C4-2B (cell line): ENCODE data around the gene FURIN.
"Not testable (repeated sequence)": the region's sequence is repeated elsewhere in the genome, so short reads cannot be mapped to it uniquely, and the experiment has no call there.

Experiments used
- H3K27ac ChIP-seq: fragments of 450-650 bp; 2 replicates; pipeline ENCODE4 v1.5.1; 2017
- ZFX ChIP-seq: fragments of 450-650 bp; IDR thresholded peaks from 2 replicates; pipeline ENCODE4 v1.6.1; 2017
- TF ChIP-seq, protein P1 (sequence below): fragments of 450-650 bp; conservative IDR thresholded peaks from 2 replicates; pipeline ENCODE4 v1.5.1; 2017; ENCODE audit warnings: mild to moderate bottlenecking

FURIN gene

DNA sequence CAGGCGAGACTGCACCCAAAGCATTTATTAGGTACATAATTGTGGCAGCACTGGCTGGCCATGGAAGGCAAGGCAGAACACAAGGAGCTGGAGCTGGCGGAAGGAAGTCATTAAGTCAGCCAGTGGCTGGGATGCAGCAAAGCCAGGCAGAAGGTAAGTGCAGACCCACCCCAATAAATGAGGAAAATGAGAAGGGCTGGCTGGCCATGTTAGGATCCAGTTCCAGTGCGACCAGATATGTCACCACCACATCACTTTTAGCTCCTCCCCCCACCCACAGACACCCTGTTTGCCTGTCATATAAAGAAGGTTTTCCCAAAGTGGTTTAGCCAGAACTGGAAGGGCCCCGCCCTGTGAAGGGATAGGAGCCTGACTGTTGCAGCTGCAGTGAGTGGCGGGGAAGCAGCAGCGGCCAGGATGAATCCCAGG is at the start of gene FURIN:
TSS of gene FURIN (plus strand) at position 328 of the 429 bp plus-strand sequence. CDS start 7,153 bp downstream, outside the sequence.
- TF ChIP-seq ZFX: no peak
- TF ChIP-seq, protein P1, sequence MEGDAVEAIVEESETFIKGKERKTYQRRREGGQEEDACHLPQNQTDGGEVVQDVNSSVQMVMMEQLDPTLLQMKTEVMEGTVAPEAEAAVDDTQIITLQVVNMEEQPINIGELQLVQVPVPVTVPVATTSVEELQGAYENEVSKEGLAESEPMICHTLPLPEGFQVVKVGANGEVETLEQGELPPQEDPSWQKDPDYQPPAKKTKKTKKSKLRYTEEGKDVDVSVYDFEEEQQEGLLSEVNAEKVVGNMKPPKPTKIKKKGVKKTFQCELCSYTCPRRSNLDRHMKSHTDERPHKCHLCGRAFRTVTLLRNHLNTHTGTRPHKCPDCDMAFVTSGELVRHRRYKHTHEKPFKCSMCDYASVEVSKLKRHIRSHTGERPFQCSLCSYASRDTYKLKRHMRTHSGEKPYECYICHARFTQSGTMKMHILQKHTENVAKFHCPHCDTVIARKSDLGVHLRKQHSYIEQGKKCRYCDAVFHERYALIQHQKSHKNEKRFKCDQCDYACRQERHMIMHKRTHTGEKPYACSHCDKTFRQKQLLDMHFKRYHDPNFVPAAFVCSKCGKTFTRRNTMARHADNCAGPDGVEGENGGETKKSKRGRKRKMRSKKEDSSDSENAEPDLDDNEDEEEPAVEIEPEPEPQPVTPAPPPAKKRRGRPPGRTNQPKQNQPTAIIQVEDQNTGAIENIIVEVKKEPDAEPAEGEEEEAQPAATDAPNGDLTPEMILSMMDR: no peak
- no peak within 1 kb of the TSS for H3K27ac ChIP-seq

DNA sequence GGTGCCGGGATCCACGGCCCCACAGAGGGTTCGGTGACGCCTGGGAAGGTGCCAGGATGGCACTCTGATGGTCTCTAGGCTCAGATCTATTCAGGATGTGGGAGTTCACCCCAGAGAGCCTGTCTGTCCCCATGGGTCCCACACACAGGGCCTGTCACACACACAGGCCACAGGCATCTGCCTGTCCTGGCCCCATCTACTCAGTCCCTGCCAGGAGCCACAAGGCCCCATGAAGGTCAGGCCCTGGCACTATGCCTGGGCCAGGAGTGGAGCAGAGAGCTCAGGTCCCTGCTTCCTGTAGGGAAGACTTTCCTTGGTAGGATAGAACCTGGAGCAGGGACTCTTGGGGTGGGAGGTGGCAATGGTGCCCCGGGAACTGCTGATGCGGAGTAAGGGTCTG is 49.0 kb upstream of the FURIN start:
- TF ChIP-seq, protein P1: no peak
- no peak for TF ChIP-seq ZFX
- no peak overlapping the region for H3K27ac ChIP-seq

DNA sequence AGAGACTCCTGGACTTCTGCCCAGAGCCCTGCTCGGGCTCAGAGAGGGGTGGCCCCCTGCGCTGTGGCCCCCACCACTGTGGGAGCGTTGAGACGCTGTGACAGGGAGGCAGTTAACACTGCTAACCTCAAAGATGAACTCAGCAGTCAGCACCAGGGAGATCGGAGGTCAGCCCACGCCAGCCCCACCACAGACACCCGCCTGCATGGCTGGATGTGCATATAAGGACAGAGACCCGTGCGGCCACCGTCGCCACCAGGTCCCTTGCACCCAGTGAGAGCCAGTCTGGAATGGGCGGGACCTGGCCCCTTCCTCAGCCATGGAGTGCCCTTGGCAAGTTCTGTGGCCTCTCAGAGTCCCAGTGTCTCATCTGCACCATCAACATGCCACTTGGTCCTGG is 48.5 kb upstream of the FURIN start:
- H3K27ac ChIP-seq: no peak overlapping the region
- TF ChIP-seq, protein P1: no peak
- TF ChIP-seq ZFX: no peak

DNA sequence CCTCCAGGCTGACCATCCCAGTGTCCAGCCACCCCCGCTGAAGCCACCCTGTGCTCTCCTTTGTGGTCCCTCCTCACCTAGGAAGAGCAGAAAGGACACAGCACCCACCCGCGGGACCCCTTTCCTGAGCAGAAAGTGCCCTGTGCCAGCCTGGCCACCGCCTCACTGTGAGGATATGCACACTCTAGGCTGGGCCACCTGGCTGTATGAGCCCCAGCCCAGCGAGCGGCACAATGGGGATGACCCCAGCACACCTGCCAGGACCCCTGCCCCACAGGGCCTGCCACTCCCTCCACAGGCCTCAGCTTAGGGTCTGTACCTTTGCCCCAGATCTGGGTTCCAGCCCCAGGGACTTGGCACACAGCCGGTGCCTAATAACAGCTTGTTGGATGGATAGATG is 47.9 kb upstream of the FURIN start:
- no peak overlapping the region for H3K27ac ChIP-seq
- TF ChIP-seq, protein P1: no peak
- no peak for TF ChIP-seq ZFX

DNA sequence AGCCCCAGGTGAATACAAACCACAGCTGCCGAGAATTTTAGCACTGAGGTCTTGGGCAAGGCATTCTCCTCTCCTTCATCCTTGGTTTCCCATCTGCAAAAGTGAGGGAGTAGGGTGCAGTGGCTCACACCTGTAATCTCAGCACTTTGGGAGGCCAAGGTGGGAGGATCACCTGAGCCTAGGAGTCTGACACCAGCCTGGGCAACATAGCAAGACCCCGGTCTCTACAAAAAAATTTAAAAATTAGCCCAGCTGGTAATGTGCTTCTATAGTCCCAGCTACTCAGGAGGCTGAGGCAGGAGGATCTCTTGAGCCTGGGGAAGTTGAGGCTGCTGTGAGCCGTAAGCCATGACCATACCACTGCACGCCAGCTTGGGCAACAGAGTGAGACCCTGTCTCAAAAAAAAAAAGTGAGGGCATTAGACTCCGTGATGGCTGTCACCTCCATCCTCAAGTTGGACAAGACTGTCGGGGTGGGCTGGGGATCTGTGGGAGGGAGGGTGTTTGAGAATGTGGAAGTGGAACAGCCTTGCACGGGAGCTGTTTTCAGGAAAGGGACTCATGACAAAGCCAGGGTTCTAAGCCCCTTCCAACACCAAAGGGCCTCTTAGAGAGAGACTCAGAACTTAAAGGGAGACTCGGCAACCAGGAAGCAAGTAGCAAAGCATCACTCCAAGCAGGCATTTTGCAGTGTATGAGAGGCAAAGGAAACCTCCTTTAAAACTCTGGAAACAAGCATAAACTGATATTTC is 46.0 kb upstream of the FURIN start:
- TF ChIP-seq ZFX: no peak
- TF ChIP-seq, protein P1: no peak
- no peak overlapping the region for H3K27ac ChIP-seq

DNA sequence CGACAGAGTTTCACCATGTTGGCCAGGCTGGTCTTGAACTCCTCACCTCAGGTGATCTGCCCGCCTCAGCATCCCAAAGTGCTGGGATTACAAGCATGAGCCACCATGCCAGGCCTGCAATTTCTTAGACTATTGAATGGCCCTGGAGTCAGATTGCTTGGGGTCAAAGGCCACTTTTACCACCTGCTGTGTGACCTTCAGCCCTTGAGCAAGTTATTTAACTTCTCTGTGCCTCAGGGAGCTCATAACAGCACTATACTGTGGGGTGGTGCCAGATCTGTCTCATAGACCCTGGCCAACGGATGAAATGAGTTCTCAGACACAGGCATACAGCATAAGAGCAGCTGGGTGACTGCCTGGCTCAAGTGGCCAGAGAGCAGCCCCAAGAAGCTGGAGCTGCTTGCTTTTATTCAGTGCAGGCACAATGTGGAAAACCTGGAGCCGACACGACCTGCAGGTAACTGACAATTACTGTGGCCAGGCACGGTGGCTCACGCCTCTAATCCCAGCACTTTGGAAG is 44.9 kb upstream of the FURIN start:
- no peak overlapping the region for H3K27ac ChIP-seq
- TF ChIP-seq, protein P1: no peak
- no peak for TF ChIP-seq ZFX

DNA sequence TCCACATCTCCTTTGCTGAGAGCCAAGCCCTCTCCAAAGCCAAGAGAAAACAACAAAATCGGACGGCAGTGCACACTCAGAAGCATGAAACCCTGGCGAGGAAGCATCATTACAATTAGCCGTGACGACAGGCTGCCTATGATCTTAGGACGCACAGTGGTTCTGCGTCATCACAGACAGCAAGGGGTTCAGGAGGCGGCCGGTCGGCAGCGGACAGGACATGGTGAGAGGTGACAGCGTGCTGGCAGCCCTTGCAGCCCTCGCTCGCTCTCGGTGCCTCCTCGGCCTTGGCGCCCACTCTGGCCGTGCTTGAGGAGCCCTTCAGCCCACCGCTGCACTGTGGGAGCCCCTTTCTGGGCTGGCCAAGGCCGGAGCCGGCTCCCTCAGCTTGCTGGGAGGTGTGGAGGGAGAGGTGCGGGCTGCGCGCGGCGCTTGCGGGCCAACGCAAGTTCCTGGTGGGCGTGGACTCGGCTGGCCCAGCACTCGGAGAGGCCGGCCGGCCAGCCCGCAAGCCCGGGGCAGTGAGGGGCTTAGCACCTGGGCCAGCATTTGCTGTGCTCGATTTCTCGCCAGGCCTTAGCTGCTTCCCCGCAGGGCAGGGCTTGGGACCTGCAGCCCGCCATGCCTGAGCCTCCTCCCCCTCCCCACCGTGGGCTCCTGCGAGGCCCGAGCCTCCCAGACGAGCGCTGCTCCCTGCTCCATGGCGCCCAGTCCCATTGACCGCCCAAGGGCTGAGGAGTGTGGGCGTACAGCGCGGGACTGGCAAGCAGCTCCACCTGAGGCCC is 43.1 kb upstream of the FURIN start:
- not testable (repeated sequence) for H3K27ac ChIP-seq

DNA sequence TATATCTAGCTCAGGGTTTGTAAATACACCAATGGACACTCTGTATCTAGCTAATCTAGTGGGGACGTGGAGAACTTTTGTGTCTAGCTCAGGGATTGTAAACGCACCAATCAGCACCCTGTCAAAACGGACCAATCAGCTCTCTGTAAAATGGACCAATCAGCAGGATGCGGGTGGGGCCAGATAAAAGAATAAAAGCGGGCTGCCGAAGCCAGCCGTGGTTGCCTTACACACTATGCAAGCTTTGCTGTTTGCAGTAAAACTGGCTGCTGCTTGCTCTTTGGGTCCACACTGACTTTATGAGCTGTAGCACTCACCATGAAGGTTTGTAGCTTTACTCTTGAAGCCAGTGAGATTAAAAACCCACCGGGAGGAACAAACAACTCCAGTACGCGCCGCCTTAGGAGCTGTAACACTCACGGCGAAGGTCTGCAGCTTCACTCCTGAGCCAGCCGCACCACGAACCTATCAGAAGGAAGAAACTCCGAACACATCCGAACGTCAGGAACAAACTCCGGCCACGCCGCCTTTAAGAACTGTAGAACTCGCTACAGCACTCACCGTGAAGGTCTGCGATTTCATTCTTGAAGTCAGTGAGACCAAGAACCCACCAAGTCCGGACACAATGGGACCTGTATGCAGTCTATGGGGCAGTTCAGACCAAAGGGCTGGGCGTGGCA is 42.0 kb upstream of the FURIN start:
- not testable (repeated sequence) for H3K27ac ChIP-seq
